ENCODE measurements around the gene LRRC49.

LRRC49 gene

DNA sequence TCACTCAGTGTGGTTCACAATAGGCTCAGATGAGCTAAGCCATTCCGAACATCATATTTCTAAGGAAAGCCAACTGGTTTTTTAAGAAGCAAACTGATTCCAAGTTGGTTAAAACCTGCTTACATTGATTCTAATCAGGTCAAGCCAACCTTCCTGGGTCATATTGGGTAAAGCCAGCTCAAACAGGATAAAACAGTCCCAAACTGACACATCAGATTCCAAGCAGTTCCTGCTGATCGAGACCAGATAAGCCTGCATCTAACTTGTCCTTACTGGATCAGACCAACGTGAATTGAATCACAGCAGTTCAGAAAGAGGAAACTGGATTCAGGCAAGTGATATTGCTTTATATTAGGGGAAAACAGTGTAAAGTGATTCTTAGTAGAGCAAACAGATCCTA lies 204.1 kb downstream of the LRRC49 start:
- DNase-seq = no peak

DNA sequence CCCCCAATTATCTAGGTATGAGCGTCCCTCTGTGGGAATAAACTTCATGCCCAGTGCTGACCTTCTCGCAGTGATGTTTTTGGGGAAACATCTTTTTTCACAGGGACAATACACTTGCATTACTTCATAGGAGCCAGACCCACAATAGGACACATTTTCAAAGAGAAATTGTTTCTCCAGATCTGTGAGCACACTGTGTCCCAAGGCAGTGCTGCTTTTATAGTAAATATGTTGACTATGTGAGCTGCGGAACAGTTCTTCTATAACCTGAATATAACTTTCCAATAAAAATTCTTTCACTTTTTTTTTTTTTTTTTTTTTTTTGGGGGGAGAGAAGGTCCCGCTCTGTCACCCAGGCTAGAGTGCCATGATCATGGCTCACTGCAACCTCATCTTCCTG lies 205.3 kb downstream of the LRRC49 start:
- no peak for DNase-seq

DNA sequence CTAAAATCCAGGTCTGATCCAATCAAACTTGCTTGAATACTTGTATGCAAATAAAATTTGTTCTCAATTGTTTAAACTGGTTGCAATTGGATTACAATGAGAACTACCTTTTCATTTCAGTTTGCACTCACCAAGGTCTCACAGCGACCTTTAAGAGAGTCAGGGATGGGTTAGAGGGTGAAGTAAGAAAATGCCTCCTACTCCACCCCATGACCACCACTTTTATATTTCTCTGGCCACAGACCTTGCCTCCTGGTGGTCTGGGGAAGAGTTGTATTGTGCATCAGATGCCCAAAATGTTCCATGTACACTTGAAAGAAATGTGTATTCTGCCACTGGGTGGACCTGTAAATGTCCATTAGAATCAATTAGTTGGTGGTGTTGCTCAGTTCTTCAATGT lies 206.3 kb downstream of the LRRC49 start:
- DNase-seq = no peak
